IPS-20b (cell line): ENCODE results near the gene SCTR.

ENCODE experiments used
- H3K27ac ChIP-seq: one replicate; pipeline ENCODE4 v1.5.1; 2013; ENCODE audit warnings: low read length
- H3K27me3 ChIP-seq: 2 replicates; pipeline ENCODE4 v1.6.1; 2013; ENCODE audit warnings: mild to moderate bottlenecking, low read length, inconsistent platforms; ENCODE audit not compliant: insufficient read depth
- H3K36me3 ChIP-seq: 2 replicates; pipeline ENCODE4 v1.6.1; 2013; ENCODE audit warnings: low read depth, mild to moderate bottlenecking, inconsistent platforms, low read length, moderate library complexity; ENCODE audit not compliant: insufficient read depth
- H3K4me1 ChIP-seq: 2 replicates; pipeline ENCODE4 v1.6.1; 2013; ENCODE audit warnings: mild to moderate bottlenecking, control low read depth, inconsistent platforms, low read length, moderate library complexity; ENCODE audit not compliant: insufficient read depth
- H3K4me3 ChIP-seq: 2 replicates; pipeline ENCODE4 v1.5.1; 2013; ENCODE audit warnings: mild to moderate bottlenecking, low read length, inconsistent platforms
- H3K9ac ChIP-seq: 2 replicates; pipeline ENCODE4 v1.6.1; 2013; ENCODE audit warnings: low read depth, mild to moderate bottlenecking, inconsistent platforms, low read length, moderate library complexity
- H3K9me3 ChIP-seq: 2 replicates; pipeline ENCODE4 v1.6.1; 2013; ENCODE audit warnings: mild to moderate bottlenecking, low read depth, low read length, inconsistent platforms; ENCODE audit not compliant: insufficient read depth

SCTR gene

DNA sequence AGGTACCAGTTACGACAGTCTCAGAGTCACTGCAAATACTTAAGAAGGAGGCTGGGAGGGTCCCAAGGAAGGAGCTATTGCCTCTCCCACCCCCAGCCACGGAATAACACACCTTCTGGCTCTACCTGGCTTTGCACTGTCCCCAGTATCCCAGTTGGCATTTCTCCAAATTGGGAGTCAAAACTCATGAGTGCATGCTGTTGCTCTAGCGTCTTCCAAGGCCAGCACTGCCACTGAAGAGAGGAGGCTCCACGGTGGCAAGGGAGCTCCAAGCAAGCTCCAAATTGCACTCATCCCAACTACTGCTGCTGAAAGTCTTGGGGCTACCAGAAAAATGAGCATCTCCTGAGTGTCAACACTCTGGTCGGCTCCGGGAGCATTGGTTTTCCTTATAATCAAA lies 1.6 kb downstream of the SCTR start:
- Histone ChIP-seq H3K9ac (no peak overlapping the region), H3K36me3 (no peaks in the 10 kb centered on the region), H3K27ac (no peak overlapping the region), H3K4me1 (peaks cover 12% of the 10 kb centered on the region), H3K4me3 (no peak overlapping the region), H3K9me3 (no peaks in the 10 kb centered on the region), H3K27me3 (peaks cover 78% of the 10 kb centered on the region)

DNA sequence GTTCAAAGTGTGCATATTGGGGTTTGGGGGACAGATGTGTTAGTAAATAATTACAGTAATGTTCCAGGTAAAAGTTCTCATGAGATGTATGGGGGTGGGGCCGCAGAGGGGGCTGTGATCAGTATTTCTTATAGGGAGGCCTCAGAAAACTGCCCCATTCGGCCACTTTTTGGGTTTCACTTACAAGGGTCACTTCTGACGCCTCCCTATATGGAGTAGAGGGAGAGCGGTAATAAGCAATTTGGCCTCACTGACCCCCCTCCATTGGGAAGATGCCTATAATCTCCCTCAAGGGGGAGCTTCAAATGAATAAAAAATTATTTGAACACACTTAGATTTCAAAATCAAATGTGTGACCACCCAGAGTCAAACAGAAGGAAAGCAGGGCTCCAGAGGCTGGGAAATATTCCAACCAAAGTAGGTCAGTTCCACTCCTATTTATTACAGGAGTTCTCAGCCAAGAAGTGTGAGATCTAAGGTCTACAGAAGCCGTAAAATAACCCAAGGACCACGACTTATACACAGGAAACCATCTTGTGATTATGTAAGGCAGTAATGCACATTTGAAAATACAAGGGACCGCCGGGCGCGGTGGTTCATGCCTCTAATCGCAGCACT lies 2.7 kb downstream of the SCTR start:
- Histone ChIP-seq H3K9me3 (no peaks in the 10 kb centered on the region), H3K9ac (no peak overlapping the region), H3K27ac (no peak overlapping the region), H3K4me1 (peaks cover under 1% of the 10 kb centered on the region; the same call in 1 of the 2 replicates), H3K4me3 (no peak overlapping the region), H3K27me3 (peaks cover 68% of the 10 kb centered on the region), H3K36me3 (no peaks in the 10 kb centered on the region)

DNA sequence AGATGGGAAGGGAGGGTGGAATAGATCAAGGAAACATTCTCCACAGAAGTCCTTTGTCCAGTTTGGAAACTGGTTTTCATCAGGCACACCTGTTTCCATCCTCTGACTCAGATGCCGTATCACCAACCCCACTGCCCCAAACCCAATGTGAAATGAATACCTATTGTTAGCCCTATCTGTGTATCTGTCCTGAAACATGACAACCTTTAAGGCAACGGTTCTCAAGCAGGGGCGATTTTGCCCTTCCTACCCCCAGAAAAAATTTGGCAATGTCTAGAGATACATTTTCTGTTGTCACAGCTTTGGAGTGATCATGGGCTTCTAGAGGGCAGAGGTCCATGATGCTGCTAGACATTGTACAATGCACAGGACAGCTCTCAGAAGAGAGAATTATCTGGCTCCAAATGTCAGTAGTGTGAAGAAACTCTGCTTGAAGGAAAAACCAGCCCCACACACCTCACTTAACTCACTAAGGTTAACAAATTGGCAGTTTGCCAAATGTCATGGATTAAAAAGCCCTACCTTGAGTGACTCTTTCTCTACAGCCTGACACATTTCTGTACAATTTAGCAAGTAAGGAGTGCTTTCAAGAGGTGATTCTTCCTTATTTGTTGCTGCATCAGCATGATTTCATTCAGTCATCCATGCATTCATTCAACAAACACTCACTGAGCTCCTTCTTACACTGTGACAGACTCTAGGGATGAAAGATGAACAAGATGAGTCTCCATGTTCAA lies 3.4 kb downstream of the SCTR start:
- Histone ChIP-seq H3K9ac (no peak overlapping the region), H3K27ac (no peak overlapping the region)

DNA sequence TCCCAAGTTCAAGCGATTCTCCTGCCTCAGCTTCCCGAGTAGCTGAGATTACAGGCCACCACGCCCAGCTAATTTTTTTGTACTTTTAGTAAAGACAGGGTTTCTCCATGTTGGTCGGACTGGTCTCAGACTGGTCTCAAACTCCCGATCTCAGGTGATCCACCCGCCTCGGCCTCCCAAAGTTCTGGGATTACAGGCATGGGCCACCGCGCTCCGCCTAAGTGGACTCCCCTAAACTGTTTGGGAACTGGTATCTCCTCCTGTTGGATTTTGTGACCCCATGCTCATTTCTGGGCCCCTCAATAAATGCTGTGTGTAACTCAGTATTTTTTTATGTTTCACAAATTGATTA lies 5.2 kb downstream of the SCTR start:
- Histone ChIP-seq H3K4me1 (no peaks in the 10 kb centered on the region), H3K36me3 (no peaks in the 10 kb centered on the region), H3K9ac (no peak overlapping the region), H3K4me3 (no peak overlapping the region), H3K27ac (no peak overlapping the region), H3K9me3 (no peaks in the 10 kb centered on the region), H3K27me3 (peaks cover 43% of the 10 kb centered on the region)

More for the DNA sequence above, 3.4 kb downstream of the SCTR start:
- no peaks in the 10 kb centered on the region for H3K4me1 ChIP-seq
- no peak overlapping the region for H3K4me3 ChIP-seq
- H3K36me3 ChIP-seq: no peaks in the 10 kb centered on the region
- H3K9me3 ChIP-seq: no peaks in the 10 kb centered on the region
- peaks cover 61% of the 10 kb centered on the region for H3K27me3 ChIP-seq

DNA sequence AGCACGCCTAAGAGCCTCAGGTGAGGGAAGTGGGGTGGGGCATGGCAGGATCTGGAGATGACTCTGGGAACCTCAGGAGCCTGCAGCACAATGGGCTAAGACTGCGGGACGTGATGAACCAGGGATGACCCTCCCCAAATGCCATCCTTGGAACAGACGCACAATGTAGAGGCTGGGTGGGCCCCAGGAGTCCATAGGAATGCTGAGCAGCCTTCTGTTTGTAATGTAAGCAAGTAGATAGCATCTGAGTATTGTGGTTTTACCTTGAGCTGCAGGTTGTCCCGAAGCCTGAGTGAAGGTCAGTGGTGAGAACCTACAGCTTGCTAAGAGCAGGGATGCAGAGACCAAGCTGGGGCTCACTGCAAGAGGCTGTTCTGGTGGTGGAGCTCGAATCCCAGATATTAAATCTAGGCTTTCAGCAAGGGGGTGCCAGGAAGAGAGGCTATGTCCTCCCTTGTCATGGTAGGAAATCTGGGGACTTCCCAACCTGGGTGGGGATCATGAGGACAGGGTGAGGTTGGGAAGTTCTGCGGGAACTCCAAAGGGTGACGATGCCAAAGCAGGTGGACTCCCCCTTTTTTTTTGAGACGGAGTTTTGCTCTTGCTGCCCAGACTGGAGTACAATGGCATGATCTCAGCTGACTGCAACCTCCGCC lies 5.8 kb downstream of the SCTR start:
- H3K9ac ChIP-seq: no peak overlapping the region
- H3K27ac ChIP-seq: no peak overlapping the region
- peaks cover 38% of the 10 kb centered on the region for H3K27me3 ChIP-seq
- no peaks in the 10 kb centered on the region for H3K9me3 ChIP-seq
- no peaks in the 10 kb centered on the region for H3K4me1 ChIP-seq
- no peaks in the 10 kb centered on the region for H3K36me3 ChIP-seq
- H3K4me3 ChIP-seq: no peak overlapping the region

DNA sequence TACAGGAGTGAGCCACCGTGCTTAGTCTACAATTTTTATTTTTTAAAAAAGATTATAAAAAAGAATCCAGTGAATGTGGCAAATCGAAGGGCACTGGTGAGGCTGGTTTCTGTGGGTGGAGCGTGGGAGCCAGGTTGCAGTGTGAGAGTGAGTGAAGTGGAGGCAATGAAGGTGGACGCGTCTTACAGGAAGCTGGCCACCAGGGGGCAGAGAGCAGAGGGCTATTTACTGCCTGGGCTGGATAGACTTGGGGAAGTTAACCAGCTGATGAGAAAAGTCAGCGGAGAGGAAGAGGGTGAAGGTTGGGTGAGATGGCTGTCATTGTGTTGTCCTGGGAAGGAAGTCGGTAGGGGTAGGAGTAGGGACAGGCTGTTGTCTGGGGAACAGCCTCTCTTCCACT lies 6.8 kb downstream of the SCTR start:
- Histone ChIP-seq H3K4me3 (no peak overlapping the region), H3K9ac (no peak overlapping the region), H3K27me3 (peaks cover 27% of the 10 kb centered on the region), H3K27ac (no peak overlapping the region), H3K9me3 (no peaks in the 10 kb centered on the region), H3K4me1 (no peaks in the 10 kb centered on the region), H3K36me3 (no peaks in the 10 kb centered on the region)

DNA sequence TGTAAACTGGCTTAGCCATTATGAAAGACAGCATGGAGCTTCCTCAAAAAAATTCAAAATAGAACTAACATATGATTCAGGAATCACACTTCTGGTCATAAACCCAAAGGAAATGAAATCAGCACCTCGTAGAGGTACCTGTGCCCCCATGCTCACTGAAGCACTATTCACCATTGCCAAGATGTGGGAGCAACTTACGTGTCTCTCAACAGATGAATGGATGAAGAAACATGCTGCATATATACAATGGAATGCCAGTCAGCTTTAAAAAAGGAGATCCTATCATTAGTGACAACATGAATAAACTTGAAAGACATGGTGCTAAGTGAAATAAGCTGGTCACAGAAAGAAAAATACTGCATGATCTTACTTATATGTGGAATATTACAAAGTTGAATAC lies 8.2 kb downstream of the SCTR start:
- no peak overlapping the region for H3K4me3 ChIP-seq
- no peaks in the 10 kb centered on the region for H3K9me3 ChIP-seq
- H3K27me3 ChIP-seq: peaks cover 13% of the 10 kb centered on the region
- H3K27ac ChIP-seq: no peak overlapping the region
- H3K36me3 ChIP-seq: no peaks in the 10 kb centered on the region
- H3K4me1 ChIP-seq: no peaks in the 10 kb centered on the region
- no peak overlapping the region for H3K9ac ChIP-seq

DNA sequence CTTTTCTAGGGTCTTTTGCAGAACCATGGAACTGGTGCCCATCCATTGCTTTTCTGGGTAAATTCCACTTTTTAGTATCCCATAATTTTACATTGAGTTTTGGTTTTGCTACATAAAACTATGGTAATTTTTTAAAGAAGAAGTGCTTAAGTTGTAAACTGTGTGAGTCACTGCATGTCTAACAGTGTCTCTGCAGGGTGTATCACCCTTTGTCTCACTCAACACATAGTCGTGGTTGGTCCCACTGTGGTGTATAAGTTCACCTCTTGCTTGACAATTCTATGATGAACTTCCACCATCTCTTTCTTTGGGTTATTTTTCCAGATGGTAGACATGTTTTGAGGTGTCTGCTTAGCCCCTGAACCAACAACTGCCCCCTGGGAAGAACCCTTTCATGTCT lies 10.5 kb downstream of the SCTR start:
- H3K9me3 ChIP-seq: no peaks in the 10 kb centered on the region
- H3K27me3 ChIP-seq: no peaks in the 10 kb centered on the region

DNA sequence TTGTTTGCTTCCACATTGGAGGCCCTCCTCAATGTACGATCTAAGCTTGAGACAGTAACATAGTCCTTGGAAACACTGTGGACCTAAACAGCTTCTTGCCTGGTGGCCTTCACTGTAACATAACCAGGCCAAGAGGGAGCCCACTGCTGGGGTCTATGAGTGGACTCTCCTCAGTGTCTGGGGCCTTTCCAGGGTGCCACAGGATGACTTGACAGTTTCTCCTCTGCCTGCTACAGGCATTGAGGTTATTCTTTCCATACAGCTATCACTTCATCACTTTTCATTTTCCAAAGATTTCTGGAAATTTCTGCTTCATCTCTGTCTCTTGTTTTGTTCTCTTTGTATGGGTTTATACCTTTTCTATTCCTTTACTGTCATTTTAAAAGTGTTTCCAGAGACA lies 11.3 kb downstream of the SCTR start:
- H3K27ac ChIP-seq: no peak overlapping the region
- no peak overlapping the region for H3K9ac ChIP-seq
- H3K9me3 ChIP-seq: no peaks in the 10 kb centered on the region
- H3K4me1 ChIP-seq: no peaks in the 10 kb centered on the region
- H3K27me3 ChIP-seq: no peaks in the 10 kb centered on the region
- H3K4me3 ChIP-seq: no peak overlapping the region
- H3K36me3 ChIP-seq: no peaks in the 10 kb centered on the region

More for the DNA sequence above, 10.5 kb downstream of the SCTR start:
- Histone ChIP-seq H3K4me1 (no peaks in the 10 kb centered on the region), H3K4me3 (no peak overlapping the region), H3K27ac (no peak overlapping the region), H3K36me3 (no peaks in the 10 kb centered on the region), H3K9ac (no peak overlapping the region)

DNA sequence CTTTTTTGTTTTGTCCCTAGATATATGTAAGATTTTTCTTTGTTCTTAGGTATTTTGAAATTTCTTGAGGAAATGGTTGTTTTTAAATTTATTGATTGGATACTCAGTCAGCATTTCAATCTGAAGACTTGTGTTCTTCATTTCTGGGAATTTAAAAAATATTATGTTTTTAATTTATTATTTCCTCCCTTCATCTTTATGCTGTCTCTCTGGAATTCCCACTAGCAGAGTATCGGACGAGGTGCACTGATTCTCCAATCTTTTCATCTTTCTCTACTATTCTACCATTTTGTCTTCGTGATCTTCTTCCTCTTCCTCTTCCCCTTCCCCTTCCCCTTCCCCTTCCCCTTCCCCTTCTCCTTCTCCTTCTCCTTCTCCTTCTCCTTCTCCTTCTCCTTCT lies 12.3 kb downstream of the SCTR start:
- Histone ChIP-seq H3K36me3 (no peaks in the 10 kb centered on the region), H3K27ac (no peak overlapping the region), H3K27me3 (no peaks in the 10 kb centered on the region), H3K4me1 (no peaks in the 10 kb centered on the region), H3K9me3 (no peaks in the 10 kb centered on the region), H3K9ac (no peak overlapping the region), H3K4me3 (no peak overlapping the region)

DNA sequence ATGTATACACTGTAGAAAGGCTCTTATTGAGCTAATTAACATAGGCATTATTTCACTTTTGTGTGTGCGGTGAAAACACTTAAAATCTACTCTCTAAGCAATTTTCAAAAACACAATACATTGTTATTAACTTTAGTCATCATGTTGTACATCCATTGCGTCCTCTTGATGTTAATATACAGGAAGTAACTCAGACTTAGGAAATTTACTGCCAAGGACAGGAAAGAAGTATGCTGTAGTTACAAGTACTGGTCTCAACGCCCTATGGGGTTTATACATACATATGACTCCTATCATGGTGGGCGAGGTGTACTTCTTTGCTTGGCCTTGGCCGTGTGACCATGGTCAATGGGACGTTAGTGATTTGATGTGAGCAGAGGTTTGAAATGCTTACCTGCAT lies 15.5 kb downstream of the SCTR start:
- H3K36me3 ChIP-seq: no peaks in the 10 kb centered on the region
- H3K4me1 ChIP-seq: no peaks in the 10 kb centered on the region
- no peak overlapping the region for H3K4me3 ChIP-seq
- no peaks in the 10 kb centered on the region for H3K27me3 ChIP-seq
- no peak overlapping the region for H3K27ac ChIP-seq
- no peaks in the 10 kb centered on the region for H3K9me3 ChIP-seq
- no peak overlapping the region for H3K9ac ChIP-seq

DNA sequence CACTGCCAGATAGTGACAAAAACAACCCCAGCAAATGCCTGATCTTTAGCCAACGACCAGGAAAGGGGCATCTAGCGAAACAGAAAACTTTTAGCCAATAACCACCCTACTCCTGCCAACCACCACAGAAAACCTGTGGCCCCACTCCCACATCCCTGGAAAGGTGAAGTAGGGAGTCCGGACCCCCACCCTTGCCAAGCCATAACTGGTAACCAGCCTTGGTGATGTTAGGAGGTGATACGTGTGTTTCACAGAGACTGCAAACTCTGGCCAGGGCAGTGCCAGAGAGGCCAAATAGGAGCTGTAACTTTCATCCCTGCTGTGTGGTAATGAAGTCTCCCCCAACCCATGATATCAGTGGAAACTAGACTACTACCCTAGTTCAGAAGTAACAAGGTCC lies 27.6 kb downstream of the SCTR start:
- no peak overlapping the region for H3K9ac ChIP-seq
- H3K9me3 ChIP-seq: peaks cover 23% of the 10 kb centered on the region; the same call in 1 of the 2 replicates
- H3K4me1 ChIP-seq: peaks cover 6% of the 10 kb centered on the region
- no peaks in the 10 kb centered on the region for H3K27me3 ChIP-seq
- H3K4me3 ChIP-seq: no peak overlapping the region
- H3K27ac ChIP-seq: no peak overlapping the region
- no peaks in the 10 kb centered on the region for H3K36me3 ChIP-seq
